Measurements from ENCODE around the gene UGGT1. TPM values are rescaled to one million over a fixed set of nuclear protein-coding genes. Genes with fewer than 3 reads are reported as not detected.

UGGT1 gene
- total RNA-seq, 1 donor from 2014 or later: 43.7 TPM

GRCh38 chr2:128237911-128238697 lies 147.1 kb downstream of the UGGT1 start:
- H3K4me1 Mint-ChIP-seq (ENCODE audit: unreplicated experiment): peaks cover 23% of the 10 kb centered on the region
- no peak for TF ChIP-seq CTCF (IDR thresholded peaks at IDR 0.05)
- peak; percentile 66 for DNase-seq (ENCODE audit: extremely low spot score, unreplicated experiment)
- H3K27ac Mint-ChIP-seq (ENCODE audit: unreplicated experiment): no peak overlapping the region
- H3K36me3 Mint-ChIP-seq (ENCODE audit: unreplicated experiment): no peaks in the 10 kb centered on the region
- no peaks in the 10 kb centered on the region for H3K9me3 Mint-ChIP-seq (ENCODE audit: unreplicated experiment)
- H3K27me3 Mint-ChIP-seq (ENCODE audit: unreplicated experiment): no peaks in the 10 kb centered on the region
- no peak overlapping the region for H3K4me3 Mint-ChIP-seq (ENCODE audit: unreplicated experiment)

- no peak for TF ChIP-seq CTCF (IDR thresholded peaks at IDR 0.05)
- peaks cover 8% of the 10 kb centered on the region for H3K4me1 Mint-ChIP-seq (ENCODE audit: unreplicated experiment)
- peaks cover 1% of the 10 kb centered on the region for H3K36me3 Mint-ChIP-seq (ENCODE audit: unreplicated experiment)
- H3K9me3 Mint-ChIP-seq (ENCODE audit: unreplicated experiment): no peaks in the 10 kb centered on the region
- peak; percentile 67 for DNase-seq (ENCODE audit: extremely low spot score, unreplicated experiment)
- H3K4me3 Mint-ChIP-seq (ENCODE audit: unreplicated experiment): no peak overlapping the region
- no peak overlapping the region for H3K27ac Mint-ChIP-seq (ENCODE audit: unreplicated experiment)
- H3K27me3 Mint-ChIP-seq (ENCODE audit: unreplicated experiment): no peaks in the 10 kb centered on the region
These were observed 150.9 kb downstream of the UGGT1 start for GRCh38 chr2:128241896-128242295.

Other genes with a start within 250 kb of the UGGT1 start
- gene POLR2D, start 233.0 kb upstream of the UGGT1 start, total RNA-seq: 26.3 and 28.3 TPM in 2 replicates
- 24.5 and 25.8 TPM in 2 replicates for gene AMMECR1L, start 205.2 kb upstream of the UGGT1 start, total RNA-seq
- 23.6 and 24.9 TPM in 2 replicates for gene SAP130, start 63.1 kb upstream of the UGGT1 start, total RNA-seq
- 42.6 and 43.0 TPM in 2 replicates for gene HS6ST1, start 227.7 kb downstream of the UGGT1 start, total RNA-seq